Caco-2 (cell line): ENCODE results near the gene SOSTDC1. TPM values are rescaled to one million over a fixed set of nuclear protein-coding genes. Genes with fewer than 3 reads are reported as not detected.
A peak's percentile ranks its signal among the peaks of the same experiment; 100 is the strongest.

Experiments used
- BruUV-seq: library from RNA; stranded (reverse); fragments of 400-500 nt; replicated peaks from 2 replicates; lab custom pipeline; 2021; lab: Mats Ljungman, UMichigan
- CTCF ChIA-PET: fragments of 300-600 bp; sonication (Branson Sonifier 250); formaldehyde crosslinking; loops from one replicate; lab custom pipeline; 2022; ENCODE audit warnings: antibody characterized with exemption; lab: Charles Lee
- POLR2A ChIA-PET: fragments of 300-600 bp; sonication (Branson Sonifier 250); formaldehyde crosslinking; loops from one replicate; lab custom pipeline; 2022; ENCODE audit warnings: antibody characterized with exemption; lab: Charles Lee
- DNase-seq, 2 experiments: peaks; one replicate each; pipeline versions ENCODE4 v3.0.0 to v3.0.0-alpha.2; 2020 to 2022
- H3K27me3 ChIP-seq: replicated peaks from 2 replicates; pipeline ENCODE4 v1.6.0; 2011; ENCODE audit warnings: low read length; ENCODE audit not compliant: control insufficient read depth, insufficient read depth
- H3K36me3 ChIP-seq: 2 replicates; pipeline ENCODE4 v1.5.1; 2011; ENCODE audit warnings: low read length; ENCODE audit not compliant: control insufficient read depth, insufficient read depth
- H3K4me1 ChIP-seq: fragments of 250-450 bp; sonication (Bioruptor Pico); 2 replicates; pipeline ENCODE4 v1.5.1; 2020; ENCODE audit warnings: mild to moderate bottlenecking
- H3K4me3 ChIP-seq: 2 replicates; pipeline ENCODE4 v1.5.1; 2011; ENCODE audit warnings: low read depth, mild to moderate bottlenecking, control low read depth, low read length
- H3K9me3 ChIP-seq: fragments of 250-450 bp; sonication (Bioruptor Pico); 2 replicates; pipeline ENCODE4 v1.5.1; 2020; ENCODE audit warnings: mild to moderate bottlenecking, moderate library complexity
- H3K27ac Mint-ChIP-seq: one replicate; pipeline ENCODE4 v1.8.0; 2022; ENCODE audit warnings: mixed read lengths; ENCODE audit not compliant: unreplicated experiment
- H3K27me3 Mint-ChIP-seq: one replicate; pipeline ENCODE4 v1.8.0; 2022; ENCODE audit warnings: mixed read lengths; ENCODE audit not compliant: insufficient read depth, unreplicated experiment
- H3K36me3 Mint-ChIP-seq: one replicate; pipeline ENCODE4 v1.8.0; 2022; ENCODE audit warnings: mild to moderate bottlenecking, mixed read lengths; ENCODE audit not compliant: insufficient read depth, unreplicated experiment
- H3K4me1 Mint-ChIP-seq: one replicate; pipeline ENCODE4 v1.8.0; 2022; ENCODE audit warnings: low read depth, mixed read lengths; ENCODE audit not compliant: unreplicated experiment
- H3K4me3 Mint-ChIP-seq: one replicate; pipeline ENCODE4 v1.8.0; 2022; ENCODE audit warnings: mild to moderate bottlenecking, moderate library complexity, mixed read lengths; ENCODE audit not compliant: unreplicated experiment
- H3K9me3 Mint-ChIP-seq: one replicate; pipeline ENCODE4 v1.8.0; 2022; ENCODE audit warnings: mixed read lengths; ENCODE audit not compliant: unreplicated experiment
- intact Hi-C: fragments of 100-400 bp; cut with micrococcal nuclease; formaldehyde crosslinking; loops from one replicate; pipeline ENCODE4 v1.10.0; 2022; ENCODE audit not compliant: unreplicated experiment
- total RNA-seq: library from RNA; stranded (reverse); gene quantifications from 2 replicates; pipeline ENCODE4 v1.2.3, GENCODE V29; 2022
- TF ChIP-seq, protein P1 (sequence below), 2 experiments: fragments of 200-600 bp in 1 of 2; IDR thresholded peaks; 1 replicate in 1 of 2; 2 replicates in 1 of 2; pipeline versions ENCODE4 v1.5.1 to v1.8.0; 2011 to 2022; ENCODE audit warnings: antibody characterized with exemption in 1 of 2, control low read depth in 1 of 2, inconsistent platforms in 1 of 2, low read depth in 1 of 2, low read length in 1 of 2, mild to moderate bottlenecking in 1 of 2, moderate library complexity in 1 of 2; ENCODE audit not compliant: insufficient read depth in 1 of 2, severe bottlenecking in 1 of 2, unreplicated experiment in 1 of 2

The SOSTDC1 gene
- total RNA-seq, 1 experiment from 2014 or later: 8.4 TPM

DNA sequence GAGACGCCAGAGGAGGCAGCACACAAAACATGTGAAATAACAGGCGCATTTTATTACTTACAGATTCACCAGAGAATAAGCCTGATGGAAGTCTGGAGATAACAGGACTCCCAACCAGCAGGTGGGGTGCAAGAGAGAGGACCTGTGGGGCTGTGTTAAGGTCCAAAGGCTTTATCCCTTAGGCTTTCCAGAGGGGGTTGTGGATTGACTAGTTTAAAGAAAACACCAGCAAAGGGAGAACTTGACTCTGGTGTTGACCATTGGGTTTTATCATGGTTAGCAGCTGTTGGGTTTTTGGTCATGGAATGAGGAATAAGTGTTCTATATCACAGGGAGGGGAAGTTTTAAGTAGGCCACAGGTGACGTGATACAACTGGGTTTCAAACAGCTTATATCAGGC, 42.6 kb downstream of the SOSTDC1 start:
- BruUV-seq: no TSS peak
- POLR2A ChIA-PET: no interaction called here

DNA sequence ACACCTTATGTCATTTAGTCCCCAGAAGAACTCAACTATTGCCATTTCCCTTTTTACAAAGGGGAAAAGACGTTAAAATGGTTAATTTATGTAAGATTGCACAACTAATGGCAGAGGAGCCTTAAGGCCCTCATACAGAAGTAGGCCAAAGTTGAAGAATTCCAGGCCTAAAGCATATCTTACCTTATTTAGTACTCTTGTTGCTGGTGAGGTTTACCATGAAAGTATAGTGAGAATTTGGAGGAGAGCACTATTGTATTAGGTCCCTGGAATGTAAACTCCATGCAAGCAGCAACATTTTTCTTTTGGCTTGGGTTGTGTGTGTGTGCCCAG, 43.5 kb downstream of the SOSTDC1 start:
- Histone ChIP-seq H3K27me3 (no peaks in the 10 kb centered on the region), H3K9me3 (no peaks in the 10 kb centered on the region), H3K36me3 (no peaks in the 10 kb centered on the region; the same call in 1 of the 2 replicates), H3K4me1 (peaks cover 15% of the 10 kb centered on the region), H3K4me3 (no peak overlapping the region)
- CTCF ChIA-PET: no interaction called here
- peak overlapping the region; percentile 59 for H3K27ac Mint-ChIP-seq
- peaks cover 23% of the 10 kb centered on the region for H3K4me1 Mint-ChIP-seq
- BruUV-seq: no TSS peak
- no peaks in the 10 kb centered on the region for H3K27me3 Mint-ChIP-seq
- H3K36me3 Mint-ChIP-seq: peaks cover 6% of the 10 kb centered on the region
- peak overlapping the region; percentile 86 for H3K4me3 Mint-ChIP-seq
- POLR2A ChIA-PET: no interaction called here
- intact Hi-C loops: loop anchor here (5.0 kb wide), 4 partner anchors 150 to 655 kb away; partner anchors contain the start of genes ANKMY2 and BZW2
- DNase-seq: no peak
- H3K9me3 Mint-ChIP-seq: no peaks in the 10 kb centered on the region
- TF ChIP-seq, protein P1, sequence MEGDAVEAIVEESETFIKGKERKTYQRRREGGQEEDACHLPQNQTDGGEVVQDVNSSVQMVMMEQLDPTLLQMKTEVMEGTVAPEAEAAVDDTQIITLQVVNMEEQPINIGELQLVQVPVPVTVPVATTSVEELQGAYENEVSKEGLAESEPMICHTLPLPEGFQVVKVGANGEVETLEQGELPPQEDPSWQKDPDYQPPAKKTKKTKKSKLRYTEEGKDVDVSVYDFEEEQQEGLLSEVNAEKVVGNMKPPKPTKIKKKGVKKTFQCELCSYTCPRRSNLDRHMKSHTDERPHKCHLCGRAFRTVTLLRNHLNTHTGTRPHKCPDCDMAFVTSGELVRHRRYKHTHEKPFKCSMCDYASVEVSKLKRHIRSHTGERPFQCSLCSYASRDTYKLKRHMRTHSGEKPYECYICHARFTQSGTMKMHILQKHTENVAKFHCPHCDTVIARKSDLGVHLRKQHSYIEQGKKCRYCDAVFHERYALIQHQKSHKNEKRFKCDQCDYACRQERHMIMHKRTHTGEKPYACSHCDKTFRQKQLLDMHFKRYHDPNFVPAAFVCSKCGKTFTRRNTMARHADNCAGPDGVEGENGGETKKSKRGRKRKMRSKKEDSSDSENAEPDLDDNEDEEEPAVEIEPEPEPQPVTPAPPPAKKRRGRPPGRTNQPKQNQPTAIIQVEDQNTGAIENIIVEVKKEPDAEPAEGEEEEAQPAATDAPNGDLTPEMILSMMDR (IDR thresholded peaks at IDR 0.05; ENCODE audit: insufficient read depth in 1 of 2, low read depth in 1 of 2, low read length in 1 of 2, severe bottlenecking in 1 of 2, unreplicated experiment in 1 of 2): no peak

More for the DNA sequence above, 42.6 kb downstream of the SOSTDC1 start:
- no peak overlapping the region for H3K4me3 ChIP-seq
- intact Hi-C loops: loop anchor here (5.0 kb wide), 4 partner anchors 151 to 656 kb away; partner anchors contain the start of genes ANKMY2 and BZW2
- CTCF ChIA-PET: no interaction called here
- peaks cover 23% of the 10 kb centered on the region for H3K4me1 Mint-ChIP-seq
- H3K27me3 Mint-ChIP-seq: no peaks in the 10 kb centered on the region
- TF ChIP-seq, protein P1 (IDR thresholded peaks at IDR 0.05; ENCODE audit: insufficient read depth in 1 of 2, low read depth in 1 of 2, low read length in 1 of 2, severe bottlenecking in 1 of 2, unreplicated experiment in 1 of 2): no peak
- H3K9me3 Mint-ChIP-seq: no peaks in the 10 kb centered on the region
- H3K9me3 ChIP-seq: no peaks in the 10 kb centered on the region
- peaks cover 6% of the 10 kb centered on the region for H3K36me3 Mint-ChIP-seq
- no peaks in the 10 kb centered on the region for H3K36me3 ChIP-seq
- H3K4me3 Mint-ChIP-seq: no peak overlapping the region
- peak overlapping the region; percentile 59 for H3K27ac Mint-ChIP-seq
- DNase-seq: peak in 1 of 2 experiments; percentile 22
- peaks cover 15% of the 10 kb centered on the region for H3K4me1 ChIP-seq
- H3K27me3 ChIP-seq: no peaks in the 10 kb centered on the region

DNA sequence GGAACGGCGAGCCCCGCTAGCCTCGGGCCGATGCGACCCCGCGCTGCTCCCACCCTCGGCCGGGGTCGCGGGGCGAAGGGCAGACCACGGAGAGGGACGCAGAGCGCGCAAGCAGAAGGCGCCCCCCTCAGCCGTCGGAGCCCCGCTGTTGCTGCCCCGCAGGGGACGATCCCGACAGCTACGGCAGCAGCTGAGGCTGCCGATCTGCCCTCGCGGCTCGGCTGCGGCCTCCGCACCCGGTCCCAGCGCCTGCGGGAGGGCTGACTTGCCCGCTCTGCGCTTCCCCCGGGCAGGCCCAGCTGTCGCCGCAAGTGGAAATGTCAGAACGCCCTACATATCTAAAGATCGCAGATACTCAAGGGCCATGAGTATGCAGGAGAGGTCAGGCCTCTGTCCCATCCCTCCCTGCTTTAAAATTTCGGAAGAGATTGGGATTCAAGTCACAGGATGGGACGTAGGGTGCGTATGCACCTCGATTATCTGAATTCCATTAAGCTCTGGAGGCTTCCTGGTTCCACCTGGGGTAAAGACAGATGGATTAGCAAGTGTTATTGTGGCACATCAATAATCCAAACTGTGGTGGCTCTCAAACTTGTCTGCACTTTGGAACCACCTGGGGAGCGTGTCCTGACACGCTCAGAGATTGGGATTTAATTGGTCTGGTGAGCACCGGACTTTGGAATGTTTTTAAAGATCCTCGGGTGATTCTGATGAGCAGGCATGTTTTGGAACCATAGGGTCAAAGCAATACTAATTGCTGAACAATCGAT, 44.0 kb downstream of the SOSTDC1 start, which contains the start of gene CRPPA:
Gene CRPPA, minus strand, starts transcription at position 206 of the 770 bp plus-strand sequence. CDS start 216 bp downstream, outside the sequence.
- peaks cover 15% of the 10 kb centered on the region for H3K4me1 ChIP-seq
- H3K36me3 Mint-ChIP-seq: peaks cover 6% of the 10 kb centered on the region
- H3K36me3 ChIP-seq: no peaks in the 10 kb centered on the region; the same call in 1 of the 2 replicates
- H3K4me3 ChIP-seq: peak within 1 kb of the TSS; percentile 67
- H3K4me3 Mint-ChIP-seq: peak within 1 kb of the TSS; percentile 86
- ChIA-PET POLR2A (interaction anchor here (0.6 to 1.6 kb wide), 6 partner anchors 8 to 1271 kb away, joined by 3 to 11 read pairs (median 3); partner anchors contain the start of gene SOSTDC1), CTCF (interaction anchor here (1.3 to 2.0 kb wide), 2 partner anchors 143 to 343 kb away, joined by 6 to 15 read pairs; no protein-coding TSS in a partner anchor)
- peak; percentile 73 to 86 for DNase-seq
- H3K9me3 ChIP-seq: no peaks in the 10 kb centered on the region
- H3K27me3 ChIP-seq: no peaks in the 10 kb centered on the region
- TSS peak; percentile 62 for BruUV-seq
- TF ChIP-seq, protein P1 (IDR thresholded peaks at IDR 0.05; ENCODE audit: insufficient read depth in 1 of 2, low read depth in 1 of 2, low read length in 1 of 2, severe bottlenecking in 1 of 2, unreplicated experiment in 1 of 2): no peak
- H3K27ac Mint-ChIP-seq: peak within 1 kb of the TSS; percentile 59
- no peaks in the 10 kb centered on the region for H3K9me3 Mint-ChIP-seq
- H3K4me1 Mint-ChIP-seq: peaks cover 23% of the 10 kb centered on the region
- intact Hi-C loops: loop anchor here (5.0 kb wide), 4 partner anchors 149 to 654 kb away; partner anchors contain the start of genes ANKMY2 and BZW2
- no peaks in the 10 kb centered on the region for H3K27me3 Mint-ChIP-seq
